Muscle layer of colon (tissue), 2 donors: ENCODE measurements around the gene SLC26A5.

Experiments used
- H3K27ac ChIP-seq: one replicate; pipeline ENCODE4 v1.7.0; 2013; ENCODE audit warnings: low read depth, mild to moderate bottlenecking, low read length, moderate library complexity
- H3K27me3 ChIP-seq, 2 donors: one replicate each; pipeline ENCODE4 v1.7.0; 2013; ENCODE audit warnings: low read length in 2 of 2, mild to moderate bottlenecking in 2 of 2; ENCODE audit not compliant: insufficient read depth in 2 of 2, control insufficient read depth in 1 of 2
- H3K36me3 ChIP-seq: one replicate; pipeline ENCODE4 v1.7.0; 2013; ENCODE audit warnings: mild to moderate bottlenecking, low read length; ENCODE audit not compliant: insufficient read depth
- H3K4me1 ChIP-seq: one replicate; pipeline ENCODE4 v1.7.0; 2013; ENCODE audit warnings: mild to moderate bottlenecking, low read length; ENCODE audit not compliant: insufficient read depth
- H3K4me3 ChIP-seq, 2 donors: one replicate each; pipeline ENCODE4 v1.7.0; 2013; ENCODE audit warnings: low read length in 2 of 2, low read depth in 1 of 2, mild to moderate bottlenecking in 1 of 2, moderate library complexity in 1 of 2
- H3K9ac ChIP-seq: one replicate; pipeline ENCODE4 v1.7.0; 2013; ENCODE audit warnings: low read length
- H3K9me3 ChIP-seq: one replicate; pipeline ENCODE4 v1.7.0; 2013; ENCODE audit warnings: mild to moderate bottlenecking, low read length
- donor health status: abdominal sarcoma.
- donor health status: Adenocarcinoma of cecum.

Gene SLC26A5

GRCh38 chr7:103343758-103344452 is 102.1 kb downstream of the SLC26A5 start:
- peaks cover 20% of the 10 kb centered on the region for H3K4me1 ChIP-seq
- H3K4me3 ChIP-seq, result peak overlapping the region; percentile 90 to 91
- H3K36me3 ChIP-seq, result peaks cover 15% of the 10 kb centered on the region
- no peaks in the 10 kb centered on the region for H3K27me3 ChIP-seq
- peak overlapping the region; percentile 98 for H3K27ac ChIP-seq
- peak overlapping the region; percentile 84 for H3K9ac ChIP-seq
- no peaks in the 10 kb centered on the region for H3K9me3 ChIP-seq

GRCh38 chr7:103343332-103343731 is 102.7 kb downstream of the SLC26A5 start:
- Histone ChIP-seq H3K9ac (no peak overlapping the region), H3K9me3 (no peaks in the 10 kb centered on the region), H3K27me3 (no peaks in the 10 kb centered on the region), H3K4me1 (peaks cover 14% of the 10 kb centered on the region), H3K27ac (peak overlapping the region; percentile 98), H3K36me3 (peaks cover 16% of the 10 kb centered on the region), H3K4me3 (peak overlapping the region; percentile 90 to 91)

- Histone ChIP-seq H3K4me1 (peaks cover 9% of the 10 kb centered on the region), H3K27ac (no peak overlapping the region), H3K4me3 (no peak overlapping the region), H3K36me3 (peaks cover 30% of the 10 kb centered on the region), H3K9ac (no peak overlapping the region), H3K27me3 (no peaks in the 10 kb centered on the region), H3K9me3 (no peaks in the 10 kb centered on the region)
Measured at GRCh38 chr7:103341466-103341865, 104.5 kb downstream of the SLC26A5 start.

GRCh38 chr7:103338864-103339263 is 107.1 kb downstream of the SLC26A5 start:
- H3K4me3 ChIP-seq, result no peak overlapping the region
- peaks cover 38% of the 10 kb centered on the region for H3K36me3 ChIP-seq
- peaks cover 9% of the 10 kb centered on the region for H3K4me1 ChIP-seq
- H3K27me3 ChIP-seq, result no peaks in the 10 kb centered on the region
- H3K9ac ChIP-seq, result no peak overlapping the region
- no peaks in the 10 kb centered on the region for H3K9me3 ChIP-seq
- no peak overlapping the region for H3K27ac ChIP-seq

GRCh38 chr7:103336761-103337160 is 109.2 kb downstream of the SLC26A5 start:
- Histone ChIP-seq H3K36me3 (peaks cover 38% of the 10 kb centered on the region), H3K9me3 (no peaks in the 10 kb centered on the region), H3K9ac (no peak overlapping the region), H3K4me1 (no peaks in the 10 kb centered on the region), H3K27me3 (no peaks in the 10 kb centered on the region), H3K4me3 (no peak overlapping the region), H3K27ac (no peak overlapping the region)

- H3K36me3 ChIP-seq, result peaks cover 31% of the 10 kb centered on the region
- no peak overlapping the region for H3K4me3 ChIP-seq
- no peaks in the 10 kb centered on the region for H3K27me3 ChIP-seq
- H3K9ac ChIP-seq, result no peak overlapping the region
- H3K9me3 ChIP-seq, result no peaks in the 10 kb centered on the region
- no peak overlapping the region for H3K27ac ChIP-seq
- no peaks in the 10 kb centered on the region for H3K4me1 ChIP-seq
Measured at GRCh38 chr7:103325744-103326143, 120.3 kb downstream of the SLC26A5 start.
